NB4 (cell line): Measurements from ENCODE around the gene AP4S1.

Experiments
- CTCF ChIP-seq: IDR thresholded peaks from one replicate; pipeline ENCODE4 v1.5.1; 2012; ENCODE audit warnings: low read depth, low read length
- POLR2A ChIP-seq: IDR thresholded peaks from 2 replicates; pipeline ENCODE4 v1.6.1; 2011; ENCODE audit warnings: mild to moderate bottlenecking; ENCODE audit not compliant: insufficient read length; ENCODE audit errors: extremely low read depth

GRCh38 chr14:31047503-31047902 lies 22.1 kb downstream of the AP4S1 start:
- TF ChIP-seq CTCF = no peak
- no peak for TF ChIP-seq POLR2A
